Parathyroid adenoma (tissue), 2 donors: Measurements from ENCODE around the gene MEF2C.

Experiments
- H2AFZ ChIP-seq: fragments of 300-600 bp; sonication (generic); one replicate; pipeline ENCODE4 v1.7.0; 2017; ENCODE audit warnings: antibody characterized with exemption, mild to moderate bottlenecking
- H3K27ac ChIP-seq: fragments of 300-600 bp; sonication (generic); one replicate; pipeline ENCODE4 v1.7.0; 2017
- H3K27me3 ChIP-seq: fragments of 300-600 bp; sonication (generic); one replicate; pipeline ENCODE4 v1.7.0; 2017; ENCODE audit warnings: low read length; ENCODE audit not compliant: control insufficient read depth, insufficient read depth
- H3K36me3 ChIP-seq: fragments of 300-600 bp; sonication (generic); one replicate; pipeline ENCODE4 v1.7.0; 2017; ENCODE audit warnings: low read length; ENCODE audit not compliant: control insufficient read depth, insufficient read depth
- H3K4me1 ChIP-seq: fragments of 300-600 bp; sonication (generic); one replicate; pipeline ENCODE4 v1.7.0; 2017; ENCODE audit warnings: control low read depth
- H3K4me2 ChIP-seq: fragments of 300-600 bp; sonication (generic); one replicate; pipeline ENCODE4 v1.7.0; 2017; ENCODE audit warnings: low read length
- H3K4me3 ChIP-seq: fragments of 300-600 bp; sonication (generic); one replicate; pipeline ENCODE4 v1.7.0; 2017; ENCODE audit warnings: low read depth, low read length
- H3K79me2 ChIP-seq: fragments of 300-600 bp; sonication (generic); one replicate; pipeline ENCODE4 v1.7.0; 2017; ENCODE audit warnings: control low read depth
- H3K9ac ChIP-seq: fragments of 300-600 bp; sonication (generic); one replicate; pipeline ENCODE4 v1.7.0; 2017; ENCODE audit warnings: mild to moderate bottlenecking
- H3K9me3 ChIP-seq: fragments of 300-600 bp; sonication (generic); one replicate; pipeline ENCODE4 v1.7.0; 2017; ENCODE audit warnings: low read length; ENCODE audit not compliant: control insufficient read depth
- TF ChIP-seq, protein P1 (sequence below): fragments of 300-600 bp; sonication (generic); IDR thresholded peaks from one replicate; pipeline ENCODE4 v1.7.0; 2017; ENCODE audit warnings: antibody characterized with exemption, mild to moderate bottlenecking
- donor health status: primary hyperparathyroidism.

MEF2C gene

GRCh38 chr5:88883836-88884607, 1.0 kb upstream of the MEF2C start:
- peak overlapping the region; percentile 51 for H2AFZ ChIP-seq
- H3K9me3 ChIP-seq, result no peaks in the 10 kb centered on the region
- peak overlapping the region; percentile 65 for H3K4me3 ChIP-seq
- peaks cover 4% of the 10 kb centered on the region for H3K27me3 ChIP-seq
- H3K4me1 ChIP-seq, result no peaks in the 10 kb centered on the region
- no peaks in the 10 kb centered on the region for H3K36me3 ChIP-seq
- TF ChIP-seq, protein P1, sequence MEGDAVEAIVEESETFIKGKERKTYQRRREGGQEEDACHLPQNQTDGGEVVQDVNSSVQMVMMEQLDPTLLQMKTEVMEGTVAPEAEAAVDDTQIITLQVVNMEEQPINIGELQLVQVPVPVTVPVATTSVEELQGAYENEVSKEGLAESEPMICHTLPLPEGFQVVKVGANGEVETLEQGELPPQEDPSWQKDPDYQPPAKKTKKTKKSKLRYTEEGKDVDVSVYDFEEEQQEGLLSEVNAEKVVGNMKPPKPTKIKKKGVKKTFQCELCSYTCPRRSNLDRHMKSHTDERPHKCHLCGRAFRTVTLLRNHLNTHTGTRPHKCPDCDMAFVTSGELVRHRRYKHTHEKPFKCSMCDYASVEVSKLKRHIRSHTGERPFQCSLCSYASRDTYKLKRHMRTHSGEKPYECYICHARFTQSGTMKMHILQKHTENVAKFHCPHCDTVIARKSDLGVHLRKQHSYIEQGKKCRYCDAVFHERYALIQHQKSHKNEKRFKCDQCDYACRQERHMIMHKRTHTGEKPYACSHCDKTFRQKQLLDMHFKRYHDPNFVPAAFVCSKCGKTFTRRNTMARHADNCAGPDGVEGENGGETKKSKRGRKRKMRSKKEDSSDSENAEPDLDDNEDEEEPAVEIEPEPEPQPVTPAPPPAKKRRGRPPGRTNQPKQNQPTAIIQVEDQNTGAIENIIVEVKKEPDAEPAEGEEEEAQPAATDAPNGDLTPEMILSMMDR, result no peak
- H3K9ac ChIP-seq, result no peak overlapping the region
- peak overlapping the region; percentile 49 for H3K27ac ChIP-seq
- peak overlapping the region; percentile 68 for H3K4me2 ChIP-seq
- no peaks in the 10 kb centered on the region for H3K79me2 ChIP-seq

DNA sequence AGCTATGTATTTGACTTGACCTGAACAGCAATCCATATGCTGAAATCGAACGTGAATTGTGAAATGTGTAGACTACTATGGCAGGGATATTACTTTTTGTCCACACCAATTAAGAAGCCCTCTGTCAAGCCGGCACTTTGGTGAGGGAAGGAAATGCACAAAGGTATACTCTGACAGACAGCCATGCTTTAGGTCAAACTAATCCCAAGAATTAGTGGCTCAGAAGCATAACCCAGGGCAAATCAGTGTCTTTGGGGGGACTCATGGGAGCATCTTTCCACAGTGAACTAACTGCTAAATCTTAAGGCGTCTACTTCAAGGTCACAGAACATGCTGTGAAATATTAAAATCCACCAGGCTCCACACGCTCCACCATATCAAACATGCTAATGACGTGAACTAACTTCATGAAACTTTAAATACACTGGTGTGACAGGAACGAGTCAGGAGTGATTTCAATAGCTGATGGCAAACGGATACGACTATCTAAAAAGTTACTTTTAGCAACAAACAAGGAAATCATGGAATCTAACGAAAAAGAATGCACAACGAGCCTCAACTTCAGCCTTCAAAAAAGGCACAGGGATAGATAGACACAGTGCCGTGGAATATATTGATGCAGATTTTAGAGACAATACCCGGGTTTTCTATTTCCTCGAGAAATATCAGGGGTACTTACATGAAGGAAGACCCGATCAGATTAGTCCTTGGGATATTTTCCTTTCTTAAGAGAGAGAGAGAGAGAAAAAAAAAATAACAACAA, 527 bp downstream of the MEF2C start:
- TF ChIP-seq, protein P1, result no peak
- Histone ChIP-seq H3K4me1 (no peaks in the 10 kb centered on the region), H3K79me2 (no peaks in the 10 kb centered on the region), H3K4me3 (peak overlapping the region; percentile 65), H3K36me3 (no peaks in the 10 kb centered on the region), H3K27ac (peak overlapping the region; percentile 60), H3K9me3 (no peaks in the 10 kb centered on the region), H3K4me2 (peak overlapping the region; percentile 68), H2AFZ (peak overlapping the region; percentile 28), H3K9ac (no peak overlapping the region), H3K27me3 (peaks cover 4% of the 10 kb centered on the region)

DNA sequence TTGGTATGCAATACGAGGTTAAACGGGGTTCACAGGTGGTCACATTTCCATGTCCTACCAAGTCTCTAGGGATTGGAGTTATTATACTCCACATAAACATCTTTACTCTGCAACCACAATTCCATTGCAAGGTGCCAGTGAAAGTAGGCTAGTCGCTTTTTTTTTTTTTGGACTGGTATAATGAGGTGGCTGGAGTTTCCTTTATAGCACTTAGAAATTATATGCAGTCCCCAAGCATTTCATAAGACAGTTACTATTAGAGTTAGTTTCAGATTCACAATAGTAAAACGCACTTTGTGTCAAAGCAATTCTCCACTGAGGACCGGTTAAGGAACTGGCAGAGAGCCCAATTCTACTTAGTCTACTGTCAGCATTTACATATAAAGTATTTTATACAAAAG, 1.4 kb downstream of the MEF2C start:
- peak overlapping the region; percentile 65 for H3K4me3 ChIP-seq
- no peak overlapping the region for H3K4me2 ChIP-seq
- no peaks in the 10 kb centered on the region for H3K4me1 ChIP-seq
- TF ChIP-seq, protein P1, result no peak
- H3K36me3 ChIP-seq, result no peaks in the 10 kb centered on the region
- H2AFZ ChIP-seq, result no peak overlapping the region
- no peaks in the 10 kb centered on the region for H3K9me3 ChIP-seq
- H3K27me3 ChIP-seq, result peaks cover 4% of the 10 kb centered on the region
- H3K9ac ChIP-seq, result no peak overlapping the region
- peak overlapping the region; percentile 60 for H3K27ac ChIP-seq
- no peaks in the 10 kb centered on the region for H3K79me2 ChIP-seq

DNA sequence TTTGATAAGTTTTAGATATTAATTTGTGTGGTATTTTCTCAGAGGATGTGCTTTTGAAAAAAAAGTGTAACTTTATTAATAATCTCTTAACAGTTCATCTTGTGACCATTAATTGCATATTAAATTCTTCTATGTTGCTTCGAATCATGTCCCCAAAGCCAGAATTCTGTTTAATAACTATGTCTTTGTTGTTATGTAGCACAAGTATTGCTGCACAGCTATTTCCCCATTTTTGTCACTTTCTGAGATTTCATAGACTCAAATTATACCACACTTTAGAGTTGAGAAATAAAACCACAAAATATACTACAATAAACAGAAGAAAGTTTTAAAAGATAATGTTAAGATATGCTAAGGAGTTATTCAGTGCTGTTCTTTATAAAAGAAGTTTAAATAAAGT, 2.8 kb downstream of the MEF2C start:
- Histone ChIP-seq H3K27ac (no peak overlapping the region), H3K4me2 (no peak overlapping the region), H3K79me2 (no peaks in the 10 kb centered on the region), H2AFZ (no peak overlapping the region), H3K36me3 (no peaks in the 10 kb centered on the region), H3K9me3 (no peaks in the 10 kb centered on the region), H3K4me3 (peak overlapping the region; percentile 26), H3K9ac (no peak overlapping the region), H3K4me1 (no peaks in the 10 kb centered on the region), H3K27me3 (peaks cover 4% of the 10 kb centered on the region)
- TF ChIP-seq, protein P1, result no peak
